Fibroblast of lung (primary cell): ENCODE results near the gene P2RY13. TPM values are rescaled to one million over a fixed set of nuclear protein-coding genes. Genes with fewer than 3 reads are reported as not detected.

Experiments
- DNase-seq, 2 donors: peaks; one replicate each; pipeline versions ENCODE4 v3.0.0 to v3.0.0-alpha.2; 2010; ENCODE audit warnings: low read depth in 2 of 2
- H2AFZ ChIP-seq: 2 replicates; pipeline ENCODE4 v1.5.1; 2012; ENCODE audit warnings: low read length, control low read depth, inconsistent platforms
- H3K27ac ChIP-seq: 2 replicates; pipeline ENCODE4 v1.5.1; 2011; ENCODE audit warnings: low read length, control low read depth; ENCODE audit not compliant: insufficient read depth
- H3K27me3 ChIP-seq: 2 replicates; pipeline ENCODE4 v1.5.1; 2011; ENCODE audit warnings: mild to moderate bottlenecking, low read length; ENCODE audit not compliant: control insufficient read depth, insufficient read depth
- H3K36me3 ChIP-seq: 2 replicates; pipeline ENCODE4 v1.5.1; 2011; ENCODE audit warnings: low read length; ENCODE audit not compliant: control insufficient read depth, insufficient read depth
- H3K4me1 ChIP-seq: 2 replicates; pipeline ENCODE4 v1.5.1; 2011; ENCODE audit warnings: low read length; ENCODE audit not compliant: control insufficient read depth, insufficient read depth; ENCODE audit errors: extremely low read depth
- H3K4me2 ChIP-seq: 2 replicates; pipeline ENCODE4 v1.5.1; 2011; ENCODE audit warnings: low read length, control low read depth; ENCODE audit not compliant: insufficient read depth; ENCODE audit errors: extremely low read depth
- H3K4me3 ChIP-seq, 4 experiments: fragments of 200-600 bp in 1 of 4; sonication (generic) in 1 of 4; replicated peaks in 1 of 4; 2 replicates each; pipeline ENCODE4 v1.5.1; 2011 to 2016; ENCODE audit warnings: low read length in 4 of 4, low read depth in 3 of 4, mild to moderate bottlenecking in 3 of 4, control low read depth in 2 of 4, inconsistent platforms in 1 of 4, mixed read lengths in 1 of 4; ENCODE audit not compliant: insufficient read depth in 1 of 4; ENCODE audit errors: control extremely low read depth in 1 of 4
- H3K79me2 ChIP-seq: 2 replicates; pipeline ENCODE4 v1.5.1; 2012; ENCODE audit warnings: mild to moderate bottlenecking, low read length, inconsistent platforms; ENCODE audit not compliant: control insufficient read depth, insufficient read depth
- H3K9ac ChIP-seq: 2 replicates; pipeline ENCODE4 v1.5.1; 2011; ENCODE audit warnings: mild to moderate bottlenecking, low read length, control low read depth; ENCODE audit not compliant: insufficient read depth
- H3K9me3 ChIP-seq: 2 replicates; pipeline ENCODE4 v1.5.1; 2012; ENCODE audit warnings: low read depth, low read length; ENCODE audit not compliant: control insufficient read depth, insufficient read depth
- H4K20me1 ChIP-seq: 2 replicates; pipeline ENCODE4 v1.5.1; 2011; ENCODE audit warnings: low read length; ENCODE audit not compliant: control insufficient read depth, insufficient read depth; ENCODE audit errors: extremely low read depth
- CTCF ChIP-seq, 2 donors: IDR thresholded peaks in 1 of 2; conservative IDR thresholded peaks in 1 of 2; 1 replicate in 1 of 2; 2 replicates in 1 of 2; pipeline ENCODE4 v1.5.1; 2011 to 2012; ENCODE audit warnings: low read length in 2 of 2, control low read depth in 1 of 2, inconsistent platforms in 1 of 2, low read depth in 1 of 2, mild to moderate bottlenecking in 1 of 2
- EZH2 ChIP-seq: IDR thresholded peaks from 2 replicates; pipeline ENCODE4 v1.5.1; 2012; ENCODE audit warnings: low read length, control low read depth, mild to moderate bottlenecking; ENCODE audit errors: missing control alignments
- polyA plus RNA-seq, 2 donors: library from polyadenylated mRNA; depleted of rRNA in 1 of 2; stranded (reverse) in 1 of 2; unstranded in 1 of 2; fragments of >200 nt; gene quantifications; 2 replicates each; pipeline ENCODE4 v1.2.1, GENCODE V29; 2011 to 2012; ENCODE audit warnings: missing spikeins in 1 of 2
- total RNA-seq: library from RNA; depleted of rRNA; stranded (reverse); fragments of >200 nt; gene quantifications from 2 replicates; pipeline ENCODE4 v1.2.1, GENCODE V29; 2014

The P2RY13 gene
- total and polyA plus RNA-seq, 2 donors (not counting 1 experiment from before 2014, with no cell fraction given): 0.03 TPM; not detected in 1

GRCh38 chr3:151297429-151297828, 31.9 kb downstream of the P2RY13 start:
- no peak for DNase-seq
- Histone ChIP-seq H3K4me2 (no peak overlapping the region), H3K27ac (no peak overlapping the region), H4K20me1 (no peaks in the 10 kb centered on the region), H3K4me3 (no peak overlapping the region), H3K36me3 (no peaks in the 10 kb centered on the region), H3K79me2 (no peaks in the 10 kb centered on the region), H3K9ac (no peak overlapping the region), H3K4me1 (peaks cover 6% of the 10 kb centered on the region), H3K9me3 (no peaks in the 10 kb centered on the region), H3K27me3 (no peaks in the 10 kb centered on the region), H2AFZ (no peak overlapping the region)
- TF ChIP-seq CTCF (conservative IDR thresholded peaks at IDR 0.05 in 1 of 2, IDR thresholded peaks at IDR 0.05 in 1 of 2; ENCODE audit: low read depth in 1 of 2, low read length in 2 of 2) (no peak), EZH2 (no peak)

- DNase-seq: no peak
- Histone ChIP-seq H3K9me3 (no peaks in the 10 kb centered on the region), H2AFZ (no peak overlapping the region), H3K4me1 (peaks cover 4% of the 10 kb centered on the region), H3K4me2 (no peak overlapping the region), H3K79me2 (no peaks in the 10 kb centered on the region), H4K20me1 (no peaks in the 10 kb centered on the region), H3K27ac (no peak overlapping the region), H3K27me3 (no peaks in the 10 kb centered on the region), H3K9ac (no peak overlapping the region), H3K4me3 (no peak overlapping the region), H3K36me3 (no peaks in the 10 kb centered on the region)
- no peak for TF ChIP-seq EZH2
- TF ChIP-seq CTCF (conservative IDR thresholded peaks at IDR 0.05 in 1 of 2, IDR thresholded peaks at IDR 0.05 in 1 of 2; ENCODE audit: low read depth in 1 of 2, low read length in 2 of 2): no peak
Measured at GRCh38 chr3:151296226-151296625, 33.1 kb downstream of the P2RY13 start.

GRCh38 chr3:151293127-151293526, 36.2 kb downstream of the P2RY13 start:
- Histone ChIP-seq H3K9ac (no peak overlapping the region), H3K4me1 (no peaks in the 10 kb centered on the region), H2AFZ (no peak overlapping the region), H3K79me2 (no peaks in the 10 kb centered on the region), H3K36me3 (no peaks in the 10 kb centered on the region), H3K27ac (no peak overlapping the region), H3K4me3 (no peak overlapping the region), H3K27me3 (no peaks in the 10 kb centered on the region), H3K4me2 (no peak overlapping the region), H3K9me3 (no peaks in the 10 kb centered on the region), H4K20me1 (no peaks in the 10 kb centered on the region)
- no peak for DNase-seq
- TF ChIP-seq EZH2: no peak
- TF ChIP-seq CTCF (conservative IDR thresholded peaks at IDR 0.05 in 1 of 2, IDR thresholded peaks at IDR 0.05 in 1 of 2; ENCODE audit: low read depth in 1 of 2, low read length in 2 of 2): no peak
